AG08396 (cell line): ENCODE measurements around the gene APRT.
"Not testable (repeated sequence)": the region's sequence is repeated elsewhere in the genome, so short reads cannot be mapped to it uniquely, and the experiment has no call there.

Source experiments
- DNase-seq: peaks from one replicate; pipeline ENCODE4 v3.0.0; 2012; ENCODE audit warnings: low spot score, mixed read lengths

Gene APRT

GRCh38 chr16:88788749-88789148, 23.0 kb downstream of the APRT start:
- not testable (repeated sequence) for DNase-seq

DNA sequence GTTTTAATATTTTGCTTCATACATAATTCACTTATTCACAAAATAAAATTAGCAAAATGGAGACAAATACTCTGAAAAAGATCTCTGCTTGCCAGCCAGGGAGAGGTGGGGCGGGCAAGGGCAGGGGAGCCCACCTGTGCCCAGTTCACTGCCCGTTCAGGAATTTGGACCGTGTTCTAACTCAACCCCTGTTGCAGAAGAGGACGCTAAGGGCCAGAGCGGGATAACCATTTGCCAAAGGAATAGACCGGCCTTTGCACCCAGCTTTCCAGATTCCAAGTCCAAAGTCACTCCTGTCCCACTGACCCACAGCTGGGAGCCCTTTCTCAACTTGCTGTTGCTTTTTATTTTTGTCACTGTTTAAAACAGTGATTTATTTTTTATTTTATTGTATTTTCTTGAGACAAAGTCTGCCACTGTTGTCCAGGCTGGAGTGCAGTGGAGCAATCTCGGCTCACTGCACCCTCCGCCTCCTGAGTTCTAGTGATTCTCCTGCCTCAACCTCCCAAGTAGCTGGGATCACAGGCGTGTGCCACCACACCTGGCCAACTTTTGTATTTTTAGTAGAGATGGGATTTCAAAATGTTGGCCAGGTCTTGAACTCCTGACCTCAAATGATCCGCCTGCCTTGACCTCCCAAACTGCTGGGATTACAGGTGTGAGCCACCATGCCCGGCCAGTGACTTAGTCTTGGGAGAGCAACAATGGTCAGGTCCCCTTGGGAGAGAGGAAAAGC, 24.0 kb downstream of the APRT start:
- DNase-seq, result no peak

GRCh38 chr16:88785106-88785924, 26.4 kb downstream of the APRT start, which contains the start of gene PIEZO1:
TSS of gene PIEZO1 (minus strand) at chr16:88785220. CDS start at chr16:88784964, 256 bp downstream.
- peak; percentile 91 for DNase-seq

DNA sequence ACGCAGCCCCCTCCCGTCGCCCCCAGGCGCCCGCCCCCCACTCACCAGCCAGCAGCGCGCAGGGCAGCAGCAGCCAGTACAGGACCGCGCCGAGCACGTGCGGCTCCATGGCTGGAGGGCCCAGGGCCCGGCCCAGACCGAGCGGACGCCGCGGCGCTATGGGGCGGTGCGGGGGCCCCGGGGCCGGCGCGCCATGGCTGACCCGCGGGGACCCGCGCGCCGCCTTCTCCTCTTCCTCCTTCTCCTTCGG, 26.9 kb downstream of the APRT start:
- DNase-seq, result no peak

GRCh38 chr16:88784074-88784855, 27.5 kb downstream of the APRT start:
- DNase-seq, result peak; percentile 84

DNA sequence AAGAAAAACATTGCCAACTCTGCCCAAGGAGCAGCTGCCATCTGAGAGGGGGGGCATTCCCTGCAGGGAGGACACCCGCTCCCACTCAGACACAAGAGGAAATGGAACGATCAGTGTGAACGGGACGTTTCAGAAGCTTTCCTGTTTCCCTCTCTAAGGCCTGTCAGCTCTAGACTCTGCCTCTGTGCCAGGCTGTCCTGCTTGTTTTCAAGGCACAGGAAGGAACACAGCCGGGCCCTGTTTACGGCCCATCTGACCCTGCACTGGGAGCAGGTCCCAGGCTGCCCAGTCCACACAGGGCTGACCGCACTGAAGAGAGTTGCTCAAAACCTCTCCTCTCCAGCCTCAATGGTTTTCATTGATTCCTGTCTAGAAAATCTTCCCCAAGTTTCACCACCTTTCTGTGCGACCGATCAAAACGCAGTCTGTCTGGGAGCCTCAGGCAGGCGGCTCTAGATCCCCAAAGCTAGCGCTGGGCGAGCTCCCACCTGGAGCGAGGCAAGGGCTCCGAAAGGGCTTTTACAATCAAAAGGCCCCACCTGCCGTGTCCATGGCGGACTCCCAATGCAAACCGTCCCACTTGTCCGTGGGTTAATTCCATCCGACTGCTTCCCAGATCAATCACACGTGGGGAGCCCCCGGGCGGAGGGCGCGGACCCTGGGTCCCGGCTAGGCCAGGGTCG, 28.2 kb downstream of the APRT start:
- no peak for DNase-seq

DNA sequence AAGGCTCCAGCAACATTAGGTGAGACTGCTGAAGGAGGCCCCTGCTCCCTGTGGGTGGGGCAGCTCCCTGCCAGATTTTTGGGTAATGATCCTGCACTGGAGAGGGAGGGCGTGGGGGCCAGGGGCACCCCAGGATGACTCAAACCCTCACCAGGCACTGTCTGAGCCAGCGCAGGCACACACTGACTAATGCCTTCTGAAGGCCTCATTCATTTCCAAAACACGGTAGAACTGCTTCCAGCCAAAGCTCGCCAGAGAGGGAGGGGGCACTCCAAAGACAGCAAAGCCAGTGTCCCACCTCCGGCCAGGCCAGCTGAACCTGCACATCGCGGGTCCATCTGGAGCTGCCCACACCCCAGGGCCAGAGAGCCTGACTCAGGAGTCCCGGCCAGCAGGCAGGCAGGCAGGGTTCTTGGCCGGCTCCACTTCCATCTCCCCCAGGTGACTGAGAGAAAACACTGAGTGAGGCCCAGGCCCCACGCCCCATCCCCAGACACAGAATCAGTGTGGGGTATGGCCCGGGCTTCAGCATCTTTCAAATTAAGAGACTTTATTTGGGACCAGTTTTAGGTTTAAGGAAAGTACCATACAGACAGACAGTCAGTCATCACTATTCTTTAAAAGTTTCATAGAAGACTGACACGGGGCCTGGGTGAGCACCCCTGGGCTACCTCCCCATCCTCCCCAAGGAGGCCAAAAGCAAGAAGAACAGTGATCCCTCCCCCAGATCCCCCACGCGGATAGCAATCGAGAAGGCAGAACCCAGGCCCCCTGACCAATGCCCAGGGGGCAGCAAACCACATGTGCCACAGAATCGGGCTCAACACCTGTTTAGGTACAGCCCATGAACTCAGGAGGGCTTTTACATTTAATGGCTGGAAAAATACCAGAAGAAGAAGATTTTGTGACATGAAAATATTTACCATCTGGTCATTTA, 29.0 kb downstream of the APRT start:
- DNase-seq, result peak; percentile 88

DNA sequence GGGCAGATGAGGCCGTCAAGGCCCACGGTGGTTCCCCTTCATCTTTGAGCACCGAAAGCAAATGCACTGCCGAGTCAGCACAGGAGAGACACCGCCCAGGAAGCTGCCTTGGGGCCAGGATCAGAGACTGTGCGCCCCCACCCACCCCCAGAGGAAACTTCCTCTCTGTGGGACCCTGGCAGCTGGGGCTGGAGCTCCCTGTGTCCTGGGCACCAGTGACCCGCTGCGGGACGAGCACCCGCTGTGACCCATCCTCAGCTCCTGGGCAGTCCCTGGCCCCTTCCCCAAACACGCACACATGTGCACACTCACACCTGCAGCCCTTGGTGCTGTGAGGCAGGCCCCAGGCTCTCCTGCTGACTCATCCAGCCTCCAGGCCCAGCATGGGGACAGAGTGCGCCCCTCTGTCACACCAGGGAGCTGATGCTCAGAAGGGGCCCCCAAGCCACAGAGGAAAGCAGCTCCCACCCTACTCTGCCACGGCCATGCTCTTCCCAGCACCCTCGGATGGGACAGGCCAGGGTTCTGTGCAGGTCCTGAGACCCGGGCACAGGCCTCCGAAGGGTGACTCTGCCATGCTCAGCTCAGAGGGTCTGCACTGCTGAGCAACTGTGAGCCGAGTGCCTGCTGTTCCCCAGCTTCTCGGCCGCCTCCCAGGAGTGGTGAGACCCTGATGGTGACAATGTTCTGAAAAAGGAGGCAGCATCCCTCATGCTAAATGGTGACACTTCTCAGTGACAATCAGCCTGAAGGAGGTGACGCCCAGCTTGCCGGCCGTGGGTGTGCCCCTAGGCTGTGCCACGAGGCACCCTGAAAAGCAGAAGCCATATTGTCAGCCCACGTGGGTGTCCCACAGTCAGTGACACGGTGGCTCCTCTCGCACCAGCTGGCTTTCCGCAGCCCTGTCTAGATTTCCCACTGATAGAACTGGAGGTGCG, 30.3 kb downstream of the APRT start:
- DNase-seq, result no peak

GRCh38 chr16:88780142-88781062, 31.3 kb downstream of the APRT start:
- DNase-seq, result no peak

DNA sequence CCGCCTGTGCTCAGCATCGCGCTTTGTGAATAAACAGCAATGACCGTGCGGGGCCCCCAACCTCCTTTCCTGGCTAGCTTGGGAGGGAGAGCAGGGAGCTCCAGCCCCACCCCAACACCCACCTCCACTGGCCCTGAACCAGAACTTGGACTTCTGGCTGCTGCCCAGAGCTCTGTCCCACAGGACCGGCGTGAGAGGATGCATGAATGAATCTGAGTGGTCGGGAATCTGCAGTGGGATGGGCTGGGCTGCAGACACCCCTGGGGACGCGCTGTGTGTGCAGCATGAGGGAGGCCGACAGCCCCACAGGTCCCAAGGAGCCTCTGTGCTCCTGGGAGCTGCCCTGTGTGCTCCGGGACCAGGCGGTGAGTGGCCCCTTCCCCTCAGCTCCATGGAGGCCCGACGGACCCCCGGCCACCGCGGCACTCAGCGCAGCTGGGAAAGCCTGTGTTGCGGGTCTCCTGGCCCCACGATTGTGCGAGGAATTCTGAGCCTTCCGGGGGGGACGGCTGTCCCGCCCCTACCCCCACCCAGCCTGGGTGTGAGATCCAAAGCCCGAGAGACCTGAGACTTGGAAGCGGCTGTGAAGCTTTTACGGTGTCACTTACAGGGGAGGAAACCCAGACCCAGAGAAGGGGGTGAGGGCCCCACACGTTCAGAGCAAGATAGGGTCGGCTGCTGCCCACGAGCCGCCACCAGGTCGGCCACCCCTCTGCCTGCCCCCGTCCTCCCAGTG, 32.2 kb downstream of the APRT start:
- no peak for DNase-seq

- no peak for DNase-seq
These were observed 33.1 kb downstream of the APRT start for GRCh38 chr16:88778541-88779065.

DNA sequence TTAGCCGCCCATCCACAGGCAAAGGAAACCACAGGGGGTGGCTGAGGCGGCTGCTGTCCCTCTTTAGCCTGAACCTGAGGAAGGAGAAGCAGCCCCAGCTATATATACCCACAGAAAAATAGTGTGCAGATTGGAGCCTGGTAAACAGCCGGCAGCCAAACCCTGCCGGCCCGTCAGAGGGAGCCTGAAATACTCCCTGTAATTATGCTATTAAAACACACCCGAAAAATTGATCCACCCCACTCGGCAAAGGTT, 33.5 kb downstream of the APRT start:
- no peak for DNase-seq

GRCh38 chr16:88777471-88778270, 34.1 kb downstream of the APRT start:
- no peak for DNase-seq

- DNase-seq, result no peak
These were observed 35.9 kb downstream of the APRT start for GRCh38 chr16:88775825-88776224.

DNA sequence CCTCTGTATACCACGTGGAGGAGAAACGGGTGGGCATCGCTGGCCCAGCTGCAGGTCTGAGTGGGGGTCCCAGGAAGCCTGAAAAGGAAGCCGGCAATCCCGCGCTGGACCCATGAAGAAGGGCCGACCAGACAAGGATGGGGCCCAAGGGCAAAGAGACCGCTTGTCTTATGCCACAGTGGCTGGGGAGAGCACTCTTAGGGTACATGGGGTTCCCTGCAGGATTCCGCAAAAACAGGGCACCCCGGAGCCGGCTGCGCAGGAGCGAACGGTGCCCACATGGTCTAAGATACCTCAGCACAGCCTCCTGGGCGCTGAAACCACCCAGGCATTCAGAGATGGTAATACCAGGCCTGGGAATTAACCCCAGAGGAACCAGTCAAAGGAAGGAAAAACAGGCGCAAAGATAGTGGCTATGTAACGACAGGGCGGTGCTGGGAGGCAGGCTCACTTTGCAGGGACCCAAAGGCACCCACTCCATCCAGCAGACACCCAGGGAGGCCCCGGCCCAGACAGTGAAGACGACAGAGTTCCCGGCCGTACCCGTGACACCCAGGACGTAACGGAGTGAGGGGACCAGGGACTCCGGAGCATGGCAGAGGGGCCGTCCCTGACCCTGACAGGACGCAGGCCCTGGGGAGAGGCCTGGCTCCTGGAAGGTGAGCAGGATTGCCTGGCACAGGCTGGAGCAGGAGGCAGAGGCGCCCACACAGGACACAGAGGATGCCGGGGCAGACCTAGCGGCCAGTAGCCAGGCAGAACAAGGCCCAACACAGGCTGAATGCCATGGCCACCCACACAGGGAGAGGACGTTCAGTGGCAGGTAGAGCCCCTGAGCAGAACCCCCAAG, 37.0 kb downstream of the APRT start:
- no peak for DNase-seq

- DNase-seq, result peak; percentile 85
These were observed 37.9 kb downstream of the APRT start for GRCh38 chr16:88773812-88774291.
